Gastrocnemius medialis (tissue), 4 donors: ENCODE data around the gene SDHAF3.

Source experiments
- CTCF ChIP-seq, 5 experiments: fragments of 450-650 bp in 3 of 5; fragments of 200-600 bp in 2 of 5; sonication (generic) in 2 of 5; IDR thresholded peaks in 4 of 5; conservative IDR thresholded peaks in 1 of 5; 1 replicate in 4 of 5; 2 replicates in 1 of 5; pipeline ENCODE4 v1.5.1; 2016 to 2019; ENCODE audit warnings: antibody characterized with exemption in 5 of 5, mild to moderate bottlenecking in 3 of 5, moderate library complexity in 3 of 5
- POLR2A ChIP-seq, 2 donors: fragments of 450-650 bp; IDR thresholded peaks; one replicate each; pipeline ENCODE4 v1.6.1; 2017; ENCODE audit warnings: antibody characterized with exemption in 2 of 2, mild to moderate bottlenecking in 2 of 2, moderate library complexity in 2 of 2

- no peak for TF ChIP-seq POLR2A (IDR thresholded peaks at IDR 0.05)
- no peak for TF ChIP-seq CTCF (IDR thresholded peaks at IDR 0.05 in 4 of 5, conservative IDR thresholded peaks at IDR 0.05 in 1 of 5)
Measured at GRCh38 chr7:97226541-97226940, 109.0 kb downstream of the SDHAF3 start.
